SK-N-SH treated with all-trans-retinoic acid at 6 μM for 48 hours (cell line): ENCODE measurements around the gene APOL2.

Experiments used
- ARNTL ChIP-seq: fragments of 450-650 bp; formaldehyde crosslinking; IDR thresholded peaks from 2 replicates; pipeline ENCODE4 v1.5.0; 2020; ENCODE audit warnings: low read depth, mild to moderate bottlenecking, moderate library complexity, borderline replicate concordance
- BACH2 ChIP-seq: fragments of 250-450 bp; sonication (Bioruptor Pico); IDR thresholded peaks from 2 replicates; pipeline ENCODE4 v1.9.0; 2021; ENCODE audit warnings: mild to moderate bottlenecking, borderline replicate concordance
- CSDC2 ChIP-seq: fragments of 250-450 bp; sonication (Bioruptor Pico); IDR thresholded peaks from 2 replicates; pipeline ENCODE4 v1.5.0; 2020; ENCODE audit warnings: mild to moderate bottlenecking, moderate library complexity
- OSR1 ChIP-seq: fragments of 250-450 bp; sonication (Bioruptor Pico); IDR thresholded peaks from 2 replicates; pipeline ENCODE4 v1.8.0; 2022; ENCODE audit warnings: moderate library complexity, mild to moderate bottlenecking, inconsistent platforms
- PPARA ChIP-seq: fragments of 250-450 bp; sonication (Bioruptor Pico); IDR thresholded peaks from 2 replicates; pipeline ENCODE4 v1.5.0; 2020; ENCODE audit warnings: mild to moderate bottlenecking, borderline replicate concordance
- RARB ChIP-seq: fragments of 250-450 bp; sonication (Bioruptor Pico); IDR thresholded peaks from 2 replicates; pipeline ENCODE4 v1.8.0; 2021; ENCODE audit warnings: mild to moderate bottlenecking, moderate library complexity
- TOX ChIP-seq: fragments of 250-450 bp; sonication (Bioruptor Pico); IDR thresholded peaks from 2 replicates; pipeline ENCODE4 v1.8.0; 2021; ENCODE audit warnings: mild to moderate bottlenecking, moderate library complexity, borderline replicate concordance
- ZC3H10 ChIP-seq: fragments of 250-450 bp; sonication (Bioruptor Pico); IDR thresholded peaks from 2 replicates; pipeline ENCODE4 v1.5.1; 2021; ENCODE audit warnings: mild to moderate bottlenecking, moderate library complexity
- ZFP3 ChIP-seq: fragments of 250-450 bp; sonication (Bioruptor Pico); IDR thresholded peaks from 2 replicates; pipeline ENCODE4 v1.5.0; 2020; ENCODE audit warnings: mild to moderate bottlenecking, moderate library complexity
- ZNF8 ChIP-seq: fragments of 450-650 bp; formaldehyde crosslinking; IDR thresholded peaks from 2 replicates; pipeline ENCODE4 v1.5.0; 2020; ENCODE audit warnings: mild to moderate bottlenecking, moderate library complexity
- TF ChIP-seq, protein P1 (sequence below): fragments of 250-450 bp; sonication (Bioruptor Pico); IDR thresholded peaks from 2 replicates; pipeline ENCODE4 v1.8.0; 2020; ENCODE audit warnings: mild to moderate bottlenecking, moderate library complexity, borderline replicate concordance
- TF ChIP-seq, protein P2 (sequence below): fragments of 250-450 bp; sonication (Bioruptor Pico); IDR thresholded peaks from 2 replicates; pipeline ENCODE4 v1.5.1; 2021; ENCODE audit warnings: mild to moderate bottlenecking, moderate library complexity
- TF ChIP-seq, protein P3 (sequence below): fragments of 250-450 bp; sonication (Bioruptor Pico); IDR thresholded peaks from 2 replicates; pipeline ENCODE4 v1.8.0; 2021; ENCODE audit warnings: low read depth, mild to moderate bottlenecking, moderate library complexity, borderline replicate concordance
- TF ChIP-seq, protein P4 (sequence below): fragments of 250-450 bp; sonication (Bioruptor Pico); IDR thresholded peaks from 2 replicates; pipeline ENCODE4 v1.5.1; 2020; ENCODE audit warnings: low read depth, mild to moderate bottlenecking, moderate library complexity

DNA sequence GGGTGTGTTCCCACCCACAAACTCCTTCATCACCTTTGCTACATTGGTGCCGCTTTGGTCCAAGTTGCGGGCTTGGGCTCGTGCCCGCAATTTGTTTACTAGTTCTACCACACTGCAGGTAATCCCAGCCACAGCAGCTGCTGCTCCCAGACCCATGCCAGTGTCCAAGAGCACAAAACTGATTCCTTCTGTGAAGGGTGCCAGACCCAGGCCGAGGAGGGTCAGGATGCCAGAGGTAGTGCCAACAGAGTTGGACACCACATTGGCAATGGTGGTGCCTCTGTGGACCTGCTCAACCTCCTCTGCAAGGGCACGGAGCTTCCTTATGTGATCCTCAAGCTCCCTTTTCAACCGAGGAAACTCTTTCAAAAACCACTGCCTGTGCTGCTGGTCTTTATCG is 11.5 kb downstream of the APOL2 start:
- TF ChIP-seq, protein P1, sequence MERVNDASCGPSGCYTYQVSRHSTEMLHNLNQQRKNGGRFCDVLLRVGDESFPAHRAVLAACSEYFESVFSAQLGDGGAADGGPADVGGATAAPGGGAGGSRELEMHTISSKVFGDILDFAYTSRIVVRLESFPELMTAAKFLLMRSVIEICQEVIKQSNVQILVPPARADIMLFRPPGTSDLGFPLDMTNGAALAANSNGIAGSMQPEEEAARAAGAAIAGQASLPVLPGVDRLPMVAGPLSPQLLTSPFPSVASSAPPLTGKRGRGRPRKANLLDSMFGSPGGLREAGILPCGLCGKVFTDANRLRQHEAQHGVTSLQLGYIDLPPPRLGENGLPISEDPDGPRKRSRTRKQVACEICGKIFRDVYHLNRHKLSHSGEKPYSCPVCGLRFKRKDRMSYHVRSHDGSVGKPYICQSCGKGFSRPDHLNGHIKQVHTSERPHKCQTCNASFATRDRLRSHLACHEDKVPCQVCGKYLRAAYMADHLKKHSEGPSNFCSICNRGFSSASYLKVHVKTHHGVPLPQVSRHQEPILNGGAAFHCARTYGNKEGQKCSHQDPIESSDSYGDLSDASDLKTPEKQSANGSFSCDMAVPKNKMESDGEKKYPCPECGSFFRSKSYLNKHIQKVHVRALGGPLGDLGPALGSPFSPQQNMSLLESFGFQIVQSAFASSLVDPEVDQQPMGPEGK, result no peak
- TF ChIP-seq ZFP3 (no peak), ARNTL (CRISPR knock-in tag) (no peak), RARB (CRISPR knock-in tag) (no peak), TOX (CRISPR knock-in tag) (no peak), PPARA (no peak), ZC3H10 (no peak), CSDC2 (CRISPR knock-in tag) (no peak), BACH2 (no peak), ZNF8 (no peak), OSR1 (CRISPR knock-in tag) (no peak)
- TF ChIP-seq, protein P2, sequence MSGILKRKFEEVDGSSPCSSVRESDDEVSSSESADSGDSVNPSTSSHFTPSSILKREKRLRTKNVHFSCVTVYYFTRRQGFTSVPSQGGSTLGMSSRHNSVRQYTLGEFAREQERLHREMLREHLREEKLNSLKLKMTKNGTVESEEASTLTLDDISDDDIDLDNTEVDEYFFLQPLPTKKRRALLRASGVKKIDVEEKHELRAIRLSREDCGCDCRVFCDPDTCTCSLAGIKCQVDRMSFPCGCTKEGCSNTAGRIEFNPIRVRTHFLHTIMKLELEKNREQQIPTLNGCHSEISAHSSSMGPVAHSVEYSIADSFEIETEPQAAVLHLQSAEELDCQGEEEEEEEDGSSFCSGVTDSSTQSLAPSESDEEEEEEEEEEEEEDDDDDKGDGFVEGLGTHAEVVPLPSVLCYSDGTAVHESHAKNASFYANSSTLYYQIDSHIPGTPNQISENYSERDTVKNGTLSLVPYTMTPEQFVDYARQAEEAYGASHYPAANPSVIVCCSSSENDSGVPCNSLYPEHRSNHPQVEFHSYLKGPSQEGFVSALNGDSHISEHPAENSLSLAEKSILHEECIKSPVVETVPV (CRISPR knock-in tag), result no peak
- TF ChIP-seq, protein P3, sequence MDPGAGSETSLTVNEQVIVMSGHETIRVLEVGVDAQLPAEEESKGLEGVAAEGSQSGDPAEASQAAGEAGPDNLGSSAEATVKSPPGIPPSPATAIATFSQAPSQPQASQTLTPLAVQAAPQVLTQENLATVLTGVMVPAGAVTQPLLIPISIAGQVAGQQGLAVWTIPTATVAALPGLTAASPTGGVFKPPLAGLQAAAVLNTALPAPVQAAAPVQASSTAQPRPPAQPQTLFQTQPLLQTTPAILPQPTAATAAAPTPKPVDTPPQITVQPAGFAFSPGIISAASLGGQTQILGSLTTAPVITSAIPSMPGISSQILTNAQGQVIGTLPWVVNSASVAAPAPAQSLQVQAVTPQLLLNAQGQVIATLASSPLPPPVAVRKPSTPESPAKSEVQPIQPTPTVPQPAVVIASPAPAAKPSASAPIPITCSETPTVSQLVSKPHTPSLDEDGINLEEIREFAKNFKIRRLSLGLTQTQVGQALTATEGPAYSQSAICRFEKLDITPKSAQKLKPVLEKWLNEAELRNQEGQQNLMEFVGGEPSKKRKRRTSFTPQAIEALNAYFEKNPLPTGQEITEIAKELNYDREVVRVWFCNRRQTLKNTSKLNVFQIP (CRISPR knock-in tag), result no peak
- TF ChIP-seq, protein P4, sequence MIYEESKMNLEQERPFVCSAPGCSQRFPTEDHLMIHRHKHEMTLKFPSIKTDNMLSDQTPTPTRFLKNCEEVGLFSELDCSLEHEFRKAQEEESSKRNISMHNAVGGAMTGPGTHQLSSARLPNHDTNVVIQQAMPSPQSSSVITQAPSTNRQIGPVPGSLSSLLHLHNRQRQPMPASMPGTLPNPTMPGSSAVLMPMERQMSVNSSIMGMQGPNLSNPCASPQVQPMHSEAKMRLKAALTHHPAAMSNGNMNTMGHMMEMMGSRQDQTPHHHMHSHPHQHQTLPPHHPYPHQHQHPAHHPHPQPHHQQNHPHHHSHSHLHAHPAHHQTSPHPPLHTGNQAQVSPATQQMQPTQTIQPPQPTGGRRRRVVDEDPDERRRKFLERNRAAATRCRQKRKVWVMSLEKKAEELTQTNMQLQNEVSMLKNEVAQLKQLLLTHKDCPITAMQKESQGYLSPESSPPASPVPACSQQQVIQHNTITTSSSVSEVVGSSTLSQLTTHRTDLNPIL, result no peak
